ENCODE measurements around the gene LYVE1.

LYVE1 gene

GRCh38 chr11:10581481-10582019 is 13.1 kb upstream of the LYVE1 start:
- H3K4me3 ChIP-seq (ENCODE audit: low read length) = no peak overlapping the region
- no peak for DNase-seq (ENCODE audit: low read depth)

GRCh38 chr11:10580623-10581022 is 12.2 kb upstream of the LYVE1 start:
- TF ChIP-seq CTCF (conservative IDR thresholded peaks at IDR 0.05; ENCODE audit: low read depth, low read length) = no peak
- no peak for DNase-seq (ENCODE audit: low read depth)
- no peak overlapping the region for H3K4me3 ChIP-seq (ENCODE audit: low read length)

More at GRCh38 chr11:10581481-10582019, 13.1 kb upstream of the LYVE1 start:
- no peak for TF ChIP-seq CTCF (conservative IDR thresholded peaks at IDR 0.05; ENCODE audit: low read depth, low read length)

- H3K4me3 ChIP-seq (ENCODE audit: low read length) = no peak overlapping the region
- TF ChIP-seq CTCF (conservative IDR thresholded peaks at IDR 0.05; ENCODE audit: low read depth, low read length) = no peak
- DNase-seq (ENCODE audit: low read depth) = no peak
Measured at GRCh38 chr11:10579700-10580099, 11.2 kb upstream of the LYVE1 start.

- no peak overlapping the region for H3K4me3 ChIP-seq (ENCODE audit: low read length)
- TF ChIP-seq CTCF (conservative IDR thresholded peaks at IDR 0.05; ENCODE audit: low read depth, low read length) = no peak
- no peak for DNase-seq (ENCODE audit: low read depth)
Measured at GRCh38 chr11:10576035-10576398, 7.6 kb upstream of the LYVE1 start.

- H3K4me3 ChIP-seq (ENCODE audit: low read length) = no peak overlapping the region
- no peak for TF ChIP-seq CTCF (conservative IDR thresholded peaks at IDR 0.05; ENCODE audit: low read depth, low read length)
- no peak for DNase-seq (ENCODE audit: low read depth)
Measured at GRCh38 chr11:10575346-10576034, 7.0 kb upstream of the LYVE1 start.

GRCh38 chr11:10573556-10573955 is 5.1 kb upstream of the LYVE1 start:
- no peak overlapping the region for H3K4me3 ChIP-seq (ENCODE audit: low read length)
- no peak for DNase-seq (ENCODE audit: low read depth)
- no peak for TF ChIP-seq CTCF (conservative IDR thresholded peaks at IDR 0.05; ENCODE audit: low read depth, low read length)

GRCh38 chr11:10573028-10573427 is 4.6 kb upstream of the LYVE1 start:
- DNase-seq (ENCODE audit: low read depth) = no peak
- H3K4me3 ChIP-seq (ENCODE audit: low read length) = no peak overlapping the region
- no peak for TF ChIP-seq CTCF (conservative IDR thresholded peaks at IDR 0.05; ENCODE audit: low read depth, low read length)
